Osteoblast (primary cell): ENCODE measurements around the gene ASGR1. TPM values are rescaled to one million over a fixed set of nuclear protein-coding genes. Genes with fewer than 3 reads are reported as not detected.

Experiments used
- DNase-seq: peaks from one replicate; pipeline ENCODE4 v3.0.0; 2011; ENCODE audit warnings: low spot score, mixed read lengths; ENCODE audit not compliant: insufficient read length; ENCODE audit errors: missing footprints
- H2AFZ ChIP-seq: 2 replicates; pipeline ENCODE4 v1.6.0; 2011; ENCODE audit warnings: mild to moderate bottlenecking, low read length
- H3K27ac ChIP-seq: 2 replicates; pipeline ENCODE4 v1.5.1; 2011; ENCODE audit warnings: mild to moderate bottlenecking, low read depth, low read length, moderate library complexity
- H3K27me3 ChIP-seq: 2 replicates; pipeline ENCODE4 v1.6.0; 2012; ENCODE audit warnings: mild to moderate bottlenecking, control low read depth, inconsistent platforms, low read length, moderate library complexity; ENCODE audit not compliant: insufficient read depth
- H3K36me3 ChIP-seq: 2 replicates; pipeline ENCODE4 v1.5.1; 2011; ENCODE audit warnings: mild to moderate bottlenecking, low read length, control low read depth, moderate library complexity; ENCODE audit not compliant: insufficient read depth
- H3K4me1 ChIP-seq: 2 replicates; pipeline ENCODE4 v1.5.1; 2011; ENCODE audit warnings: mild to moderate bottlenecking, low read length, control low read depth, moderate library complexity; ENCODE audit not compliant: insufficient read depth
- H3K4me2 ChIP-seq: 2 replicates; pipeline ENCODE4 v1.6.0; 2011; ENCODE audit warnings: mild to moderate bottlenecking, low read length; ENCODE audit not compliant: insufficient read depth
- H3K4me3 ChIP-seq: fragments of 200-600 bp; sonication (generic); 3 replicates; pipeline ENCODE4 v1.5.1; 2012; ENCODE audit warnings: mild to moderate bottlenecking, low read length, inconsistent platforms; ENCODE audit not compliant: insufficient read depth
- H3K79me2 ChIP-seq: 2 replicates; pipeline ENCODE4 v1.6.0; 2012; ENCODE audit warnings: mild to moderate bottlenecking, low read length, control low read depth, inconsistent platforms; ENCODE audit not compliant: insufficient read depth
- H3K9me3 ChIP-seq: 2 replicates; pipeline ENCODE4 v1.5.1; 2011; ENCODE audit warnings: low read depth, low read length, control low read depth
- H4K20me1 ChIP-seq: 2 replicates; pipeline ENCODE4 v1.6.0; 2012; ENCODE audit warnings: mild to moderate bottlenecking, low read length, control low read depth; ENCODE audit not compliant: insufficient read depth
- total RNA-seq: library from RNA; depleted of rRNA; stranded (reverse); fragments of >200 nt; gene quantifications from 2 replicates; pipeline ENCODE4 v1.2.3, GENCODE V29; 2012
- TF ChIP-seq, protein P1 (sequence below): IDR thresholded peaks from 2 replicates; pipeline ENCODE4 v1.5.1; 2011; ENCODE audit warnings: mild to moderate bottlenecking, low read depth, low read length, moderate library complexity; ENCODE audit errors: extremely low read depth

Gene ASGR1
- total RNA-seq, 1 donor = 1.1 TPM

GRCh38 chr17:7222972-7223292 lies 43.8 kb upstream of the ASGR1 start:
- no peak for DNase-seq
- Histone ChIP-seq H3K27me3 (no peaks in the 10 kb centered on the region), H3K4me3 (no peak overlapping the region), H3K27ac (no peak overlapping the region), H3K79me2 (peaks cover 39% of the 10 kb centered on the region), H4K20me1 (peaks cover 48% of the 10 kb centered on the region), H3K36me3 (peaks cover 62% of the 10 kb centered on the region), H3K9me3 (no peaks in the 10 kb centered on the region), H2AFZ (no peak overlapping the region), H3K4me1 (peaks cover 26% of the 10 kb centered on the region), H3K4me2 (no peak overlapping the region)
- TF ChIP-seq, protein P1, sequence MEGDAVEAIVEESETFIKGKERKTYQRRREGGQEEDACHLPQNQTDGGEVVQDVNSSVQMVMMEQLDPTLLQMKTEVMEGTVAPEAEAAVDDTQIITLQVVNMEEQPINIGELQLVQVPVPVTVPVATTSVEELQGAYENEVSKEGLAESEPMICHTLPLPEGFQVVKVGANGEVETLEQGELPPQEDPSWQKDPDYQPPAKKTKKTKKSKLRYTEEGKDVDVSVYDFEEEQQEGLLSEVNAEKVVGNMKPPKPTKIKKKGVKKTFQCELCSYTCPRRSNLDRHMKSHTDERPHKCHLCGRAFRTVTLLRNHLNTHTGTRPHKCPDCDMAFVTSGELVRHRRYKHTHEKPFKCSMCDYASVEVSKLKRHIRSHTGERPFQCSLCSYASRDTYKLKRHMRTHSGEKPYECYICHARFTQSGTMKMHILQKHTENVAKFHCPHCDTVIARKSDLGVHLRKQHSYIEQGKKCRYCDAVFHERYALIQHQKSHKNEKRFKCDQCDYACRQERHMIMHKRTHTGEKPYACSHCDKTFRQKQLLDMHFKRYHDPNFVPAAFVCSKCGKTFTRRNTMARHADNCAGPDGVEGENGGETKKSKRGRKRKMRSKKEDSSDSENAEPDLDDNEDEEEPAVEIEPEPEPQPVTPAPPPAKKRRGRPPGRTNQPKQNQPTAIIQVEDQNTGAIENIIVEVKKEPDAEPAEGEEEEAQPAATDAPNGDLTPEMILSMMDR = no peak

- H2AFZ ChIP-seq = no peak overlapping the region
- H3K4me3 ChIP-seq = no peak overlapping the region
- no peak overlapping the region for H3K27ac ChIP-seq
- no peaks in the 10 kb centered on the region for H3K9me3 ChIP-seq
- TF ChIP-seq, protein P1 = no peak
- no peak for DNase-seq
- H3K79me2 ChIP-seq = peaks cover 39% of the 10 kb centered on the region
- peaks cover 57% of the 10 kb centered on the region for H3K36me3 ChIP-seq
- no peak overlapping the region for H3K4me2 ChIP-seq
- peaks cover 30% of the 10 kb centered on the region for H3K4me1 ChIP-seq
- peaks cover 46% of the 10 kb centered on the region for H4K20me1 ChIP-seq
- no peaks in the 10 kb centered on the region for H3K27me3 ChIP-seq
These were observed 43.2 kb upstream of the ASGR1 start for GRCh38 chr17:7222093-7222971.

GRCh38 chr17:7221278-7222092 lies 42.3 kb upstream of the ASGR1 start:
- H2AFZ ChIP-seq = no peak overlapping the region

More at GRCh38 chr17:7221278-7222092, 42.3 kb upstream of the ASGR1 start:
- peaks cover 42% of the 10 kb centered on the region for H3K79me2 ChIP-seq
- H3K36me3 ChIP-seq = peaks cover 50% of the 10 kb centered on the region
- peak overlapping the region; percentile 94 for H3K27ac ChIP-seq
- peak overlapping the region; percentile 99 for H3K4me2 ChIP-seq
- H3K27me3 ChIP-seq = no peaks in the 10 kb centered on the region
- DNase-seq = no peak
- H3K9me3 ChIP-seq = no peaks in the 10 kb centered on the region
- H3K4me1 ChIP-seq = peaks cover 35% of the 10 kb centered on the region
- peaks cover 46% of the 10 kb centered on the region for H4K20me1 ChIP-seq
- peak overlapping the region; percentile 97 for H3K4me3 ChIP-seq
- TF ChIP-seq, protein P1 = no peak
